Stimulated activated CD8-positive, alpha-beta memory T cell treated with anti-CD3 and anti-CD28 coated beads, Interleukin-7, amount 100 ng/mL, for 1 hour (primary cell): ENCODE results near the gene ARMC9.
"Not testable (repeated sequence)": the region's sequence is repeated elsewhere in the genome, so short reads cannot be mapped to it uniquely, and the experiment has no call there.

Experiments used
- DNase-seq, 2 donors: peaks; one replicate each; pipeline ENCODE4 v3.0.0-alpha.2; 2020; ENCODE audit warnings: low read depth in 2 of 2

The ARMC9 gene

GRCh38 chr2:231287696-231288095 is 89.3 kb downstream of the ARMC9 start:
- no peak for DNase-seq

- DNase-seq: no peak
Measured at GRCh38 chr2:231288590-231288989, 90.2 kb downstream of the ARMC9 start.

DNA sequence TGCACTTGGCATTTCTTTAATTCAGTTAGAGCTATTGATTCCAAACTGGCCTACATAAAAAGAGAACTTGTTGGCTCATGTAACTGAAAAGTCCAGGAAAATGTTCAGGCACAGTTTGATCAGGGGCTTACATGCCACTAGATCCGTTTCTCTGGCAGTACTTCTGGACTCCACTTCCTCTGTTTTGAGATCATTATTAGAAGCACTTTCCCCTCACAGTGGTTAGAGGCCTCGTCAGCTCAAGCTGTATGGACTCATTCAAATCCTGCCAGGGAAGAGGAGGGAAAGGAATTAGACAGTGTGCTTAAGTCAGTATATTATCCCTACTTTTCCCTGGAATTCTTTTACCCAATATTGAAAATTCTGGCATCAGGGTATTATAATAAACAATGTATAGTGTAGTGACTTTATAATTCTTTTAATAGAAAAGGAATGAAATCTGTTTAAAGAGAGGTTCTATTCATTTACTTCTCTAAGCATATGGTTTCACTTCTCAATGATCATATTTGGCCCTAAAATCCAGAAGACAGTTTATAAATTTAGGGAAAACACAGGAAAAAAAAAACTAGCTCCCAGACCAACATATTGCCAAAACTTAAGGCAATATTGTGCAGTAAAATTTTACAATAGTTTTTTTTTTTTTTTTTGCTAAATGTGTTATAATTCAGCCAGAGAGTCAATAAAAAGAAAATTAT is 92.0 kb downstream of the ARMC9 start:
- no peak for DNase-seq

DNA sequence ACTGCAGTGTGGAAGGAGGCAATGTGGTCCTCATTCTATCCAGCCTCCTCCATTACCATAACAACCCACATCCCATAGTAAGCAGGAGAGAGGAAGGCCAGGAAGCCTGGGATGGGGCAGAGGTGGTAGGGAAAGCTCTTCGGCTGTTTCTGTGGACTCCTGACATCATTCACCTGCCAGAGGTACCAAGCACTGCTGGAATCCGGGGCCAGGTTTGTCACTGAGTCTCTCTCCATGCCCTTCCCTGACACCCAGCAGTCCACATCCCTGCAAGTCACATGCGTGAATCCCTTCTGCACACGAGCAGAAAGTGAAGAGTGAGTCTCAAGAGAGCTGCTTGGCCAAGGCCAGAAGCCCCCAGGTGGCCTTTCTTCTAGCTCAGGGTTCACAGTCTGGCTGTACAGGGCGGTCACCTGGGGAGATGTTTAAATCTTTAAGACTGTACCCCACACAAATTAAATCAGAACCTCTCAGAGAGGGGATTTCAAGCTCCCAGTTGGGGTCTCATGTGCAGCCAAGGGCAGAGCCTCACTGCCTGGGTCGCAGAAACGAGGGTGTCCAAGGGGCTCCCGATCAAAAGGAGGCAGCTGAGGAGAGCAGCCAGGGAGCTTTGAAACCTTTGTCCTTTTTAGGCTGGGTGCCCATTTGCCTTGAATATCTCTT is 94.2 kb downstream of the ARMC9 start:
- no peak for DNase-seq

- DNase-seq: no peak
Measured at GRCh38 chr2:231293163-231293562, 94.7 kb downstream of the ARMC9 start.

DNA sequence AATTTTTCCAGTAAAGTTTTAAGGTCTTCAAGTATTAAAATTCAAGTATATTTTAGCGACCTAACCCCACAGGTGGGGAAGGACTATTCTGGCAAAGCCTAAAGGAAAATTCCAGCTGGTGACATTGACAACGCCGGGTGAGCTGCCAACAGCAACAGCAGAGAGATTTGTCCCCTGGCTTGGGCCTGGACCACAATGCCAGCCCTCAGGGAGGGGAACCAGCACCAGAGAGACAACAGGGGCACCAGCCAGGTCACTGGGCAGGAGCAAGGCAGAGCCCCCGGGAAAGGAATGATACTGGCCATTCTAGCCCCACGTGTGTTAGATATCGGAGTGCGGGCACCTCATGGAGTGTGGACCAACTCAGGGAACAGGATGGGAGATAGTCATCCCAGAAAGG is 95.7 kb downstream of the ARMC9 start:
- DNase-seq: no peak

DNA sequence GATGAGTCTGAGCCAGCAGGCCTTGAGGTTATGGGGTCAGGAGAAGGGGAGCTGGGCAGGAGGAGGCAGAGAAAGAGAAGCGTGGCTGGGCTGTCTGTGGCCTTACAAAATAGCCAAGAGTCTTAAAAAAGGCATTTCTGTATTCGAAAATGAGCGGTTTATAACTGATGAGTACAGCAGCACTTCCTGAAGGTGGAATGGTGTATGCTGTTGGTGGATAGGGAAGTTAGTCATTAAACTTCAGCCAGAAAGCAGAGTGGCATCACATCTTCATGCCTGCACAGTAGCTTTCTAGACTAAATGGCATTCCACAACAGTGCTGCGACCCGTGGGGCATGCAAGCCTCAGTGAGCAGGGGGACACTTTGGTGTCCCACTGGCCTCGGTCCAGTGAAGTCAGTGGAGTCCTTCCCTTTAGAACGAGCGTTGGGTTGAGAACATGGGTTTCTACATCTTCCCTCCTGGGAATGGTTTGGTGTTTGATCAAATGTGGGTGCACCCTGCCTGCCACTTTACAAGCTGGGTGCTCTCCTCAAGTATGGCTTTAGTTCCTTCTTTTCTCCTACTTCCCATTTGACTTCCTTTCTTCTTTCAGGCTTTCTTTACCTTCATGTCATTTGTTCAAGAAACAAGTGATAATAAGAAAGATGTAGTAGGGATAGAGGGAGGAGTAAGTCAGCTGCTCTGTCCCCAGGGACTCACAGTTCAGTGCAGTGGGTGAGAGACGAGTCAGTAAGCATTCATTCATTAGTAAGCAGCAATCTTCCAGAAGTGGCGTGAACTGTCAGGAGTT is 96.3 kb downstream of the ARMC9 start:
- DNase-seq: no peak

DNA sequence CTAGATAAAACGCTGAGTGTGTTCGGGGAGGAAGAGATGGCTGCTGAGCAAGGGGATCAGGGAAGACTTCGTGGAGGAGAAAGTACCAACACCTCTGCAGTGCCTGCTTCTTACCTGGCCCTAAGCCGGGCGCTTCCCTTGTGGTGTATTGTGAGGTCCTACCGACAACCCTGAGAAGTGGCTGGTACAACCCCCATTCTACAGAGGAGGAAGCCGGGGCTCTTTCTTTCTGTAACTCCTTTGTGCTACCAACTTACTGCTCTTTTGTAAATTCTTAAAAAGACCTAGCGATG is 96.9 kb downstream of the ARMC9 start:
- DNase-seq: no peak

GRCh38 chr2:231296401-231296974 is 98.1 kb downstream of the ARMC9 start:
- no peak for DNase-seq

GRCh38 chr2:231297108-231297908 is 98.9 kb downstream of the ARMC9 start:
- DNase-seq: no peak

DNA sequence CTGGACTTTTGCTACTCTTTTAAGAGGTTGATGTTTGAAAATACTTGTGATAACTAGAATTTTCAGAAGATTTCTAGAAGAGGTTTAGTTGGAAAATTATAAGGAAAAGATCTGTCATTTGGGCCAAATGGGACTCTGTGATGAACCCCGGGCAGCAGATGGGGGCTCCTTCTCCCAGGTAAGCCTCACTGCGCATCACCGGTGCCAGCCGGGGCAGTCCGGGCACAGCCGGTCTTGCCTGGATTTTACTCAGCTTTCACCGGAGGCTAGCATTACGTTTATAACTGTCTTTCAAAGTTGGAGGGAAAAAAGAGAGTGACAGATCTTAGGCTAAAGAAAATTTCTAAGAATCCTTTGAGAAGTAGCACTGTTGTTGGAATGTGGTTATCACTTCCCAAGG is 99.7 kb downstream of the ARMC9 start:
- no peak for DNase-seq

DNA sequence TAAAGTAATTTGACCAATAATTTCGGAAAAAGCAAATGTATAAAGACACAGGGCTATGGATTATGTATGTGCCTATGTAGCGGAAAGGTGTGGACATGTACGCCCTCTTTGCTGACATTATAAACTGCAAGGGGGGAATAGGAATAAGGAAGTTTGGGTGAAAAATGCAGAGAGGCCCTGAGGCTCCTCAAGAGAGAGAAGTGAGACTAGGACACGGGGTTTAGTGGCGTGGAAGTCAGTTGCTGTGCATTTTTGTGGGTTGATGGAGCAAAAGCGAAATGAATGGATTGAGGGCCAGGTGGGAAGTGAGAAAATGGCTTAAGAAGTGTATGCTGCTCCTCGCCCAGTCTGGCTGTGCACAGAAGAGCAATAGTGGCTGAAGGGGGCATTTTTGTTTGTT is 100.8 kb downstream of the ARMC9 start:
- DNase-seq: no peak

DNA sequence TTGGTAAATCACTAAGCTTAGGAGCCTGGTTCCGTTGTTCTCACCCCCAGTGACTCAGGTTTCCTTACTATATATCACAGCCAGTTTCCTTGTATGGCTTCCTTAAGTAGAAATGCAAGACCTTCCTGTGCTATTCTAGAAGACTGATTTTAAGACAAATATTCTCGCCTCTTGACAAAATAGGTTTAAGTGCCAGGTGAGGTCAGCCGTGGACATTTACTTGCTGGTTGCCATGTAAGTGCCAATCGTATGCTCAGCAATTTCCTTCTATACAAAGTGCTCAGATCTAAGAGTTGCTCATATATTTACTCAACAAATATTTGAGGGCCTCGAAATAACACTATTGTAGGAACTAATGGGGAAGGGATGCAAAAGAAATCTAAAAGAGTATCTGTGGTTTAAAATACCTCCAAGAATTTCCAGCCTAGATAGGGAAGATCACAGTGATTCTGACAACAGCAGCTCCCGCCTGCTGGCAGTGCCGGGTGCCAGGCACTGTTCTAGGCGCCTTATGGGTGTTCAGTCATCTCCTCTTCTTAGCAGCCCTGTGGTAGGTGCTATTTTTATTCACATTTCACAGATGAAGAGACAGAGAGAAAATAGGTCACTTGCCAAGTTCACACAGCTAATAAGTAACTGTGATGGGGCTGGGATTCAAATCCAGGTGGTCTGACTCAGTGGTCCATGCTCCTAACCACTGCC is 101.7 kb downstream of the ARMC9 start:
- DNase-seq: no peak

GRCh38 chr2:231300722-231301076 is 102.3 kb downstream of the ARMC9 start:
- DNase-seq: no peak

DNA sequence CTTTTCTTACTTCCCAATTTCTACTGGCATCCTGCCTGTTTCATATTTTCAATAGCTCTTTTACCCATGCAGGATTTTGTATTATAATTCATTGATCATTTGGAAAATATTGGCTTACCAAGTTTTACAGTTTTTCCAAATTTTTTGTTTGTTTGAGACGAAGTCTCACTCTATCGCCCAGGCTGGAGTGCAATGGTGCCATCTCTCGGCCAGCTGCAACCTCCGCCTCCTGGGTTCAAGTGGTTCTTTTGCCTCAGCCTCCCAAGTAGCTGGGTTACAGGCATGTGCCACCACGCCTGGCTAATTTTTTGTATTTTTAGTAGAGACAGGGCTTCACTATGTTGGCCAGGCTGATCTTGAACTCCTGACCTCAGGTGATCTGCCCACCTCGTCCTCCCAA is 105.8 kb downstream of the ARMC9 start:
- not testable (repeated sequence) for DNase-seq

- DNase-seq: no peak
Measured at GRCh38 chr2:231305221-231305620, 106.8 kb downstream of the ARMC9 start.

GRCh38 chr2:231306791-231307393 is 108.5 kb downstream of the ARMC9 start:
- DNase-seq: no peak

GRCh38 chr2:231308219-231308618 is 109.8 kb downstream of the ARMC9 start:
- no peak for DNase-seq

GRCh38 chr2:231308631-231309428 is 110.4 kb downstream of the ARMC9 start:
- DNase-seq: no peak

DNA sequence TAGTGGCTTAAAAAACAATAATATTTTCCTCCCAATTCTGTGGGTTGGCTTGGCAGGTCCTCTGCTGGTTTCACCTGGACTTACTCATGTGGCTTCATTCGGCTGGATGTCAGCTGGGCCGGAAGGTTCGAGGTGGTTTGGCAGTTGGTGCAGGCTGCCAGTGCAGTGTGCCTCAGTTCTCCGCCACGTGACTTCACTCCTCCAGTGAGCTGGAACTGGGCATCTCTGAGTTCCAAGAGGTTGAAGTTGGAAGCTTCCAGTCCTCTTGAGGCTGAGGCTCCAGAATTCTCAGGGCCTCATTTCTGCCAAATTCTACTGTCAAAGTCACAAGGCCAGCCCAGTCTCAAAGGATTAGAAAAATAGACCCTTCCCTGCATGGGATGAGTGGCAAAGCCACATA is 113.6 kb downstream of the ARMC9 start:
- no peak for DNase-seq
